ENCODE data around the gene PABPC3.

Gene PABPC3

GRCh38 chr13:25095851-25096453, at the start of gene PABPC3:
Gene PABPC3, plus strand, starts transcription at chr13:25096136. Its CDS starts 63 bp downstream, at chr13:25096199.
- DNase-seq (ENCODE audit: low read depth): no peak

- no peak for DNase-seq (ENCODE audit: low read depth)
Observed at GRCh38 chr13:25046274-25046984, 49.5 kb upstream of the PABPC3 start.

- DNase-seq (ENCODE audit: low read depth): no peak
Observed at GRCh38 chr13:25046985-25047511, 48.9 kb upstream of the PABPC3 start.

GRCh38 chr13:25051065-25051464, 44.9 kb upstream of the PABPC3 start:
- DNase-seq (ENCODE audit: low read depth): no peak

- no peak for DNase-seq (ENCODE audit: low read depth)
Observed at GRCh38 chr13:25059166-25059565, 36.8 kb upstream of the PABPC3 start.

GRCh38 chr13:25059958-25060357, 36.0 kb upstream of the PABPC3 start:
- no peak for DNase-seq (ENCODE audit: low read depth)

GRCh38 chr13:25062479-25062878, 33.5 kb upstream of the PABPC3 start:
- DNase-seq (ENCODE audit: low read depth): no peak

GRCh38 chr13:25064396-25064795, 31.5 kb upstream of the PABPC3 start:
- no peak for DNase-seq (ENCODE audit: low read depth)

GRCh38 chr13:25065974-25066770, 29.8 kb upstream of the PABPC3 start:
- no peak for DNase-seq (ENCODE audit: low read depth)

- no peak for DNase-seq (ENCODE audit: low read depth)
Observed at GRCh38 chr13:25067064-25067463, 28.9 kb upstream of the PABPC3 start.

- DNase-seq (ENCODE audit: low read depth): no peak
Observed at GRCh38 chr13:25068810-25069209, 27.1 kb upstream of the PABPC3 start.

- DNase-seq (ENCODE audit: low read depth): no peak
Observed at GRCh38 chr13:25069236-25069635, 26.7 kb upstream of the PABPC3 start.

GRCh38 chr13:25069911-25070310, 26.0 kb upstream of the PABPC3 start:
- no peak for DNase-seq (ENCODE audit: low read depth)

GRCh38 chr13:25080773-25081172, 15.2 kb upstream of the PABPC3 start:
- DNase-seq (ENCODE audit: low read depth): no peak

- DNase-seq (ENCODE audit: low read depth): no peak
Observed at GRCh38 chr13:25084096-25084495, 11.8 kb upstream of the PABPC3 start.

GRCh38 chr13:25085125-25085742, 10.7 kb upstream of the PABPC3 start:
- DNase-seq (ENCODE audit: low read depth): no peak

- no peak for DNase-seq (ENCODE audit: low read depth)
Observed at GRCh38 chr13:25088562-25089221, 7.2 kb upstream of the PABPC3 start.

- no peak for DNase-seq (ENCODE audit: low read depth)
Observed at GRCh38 chr13:25097426-25097825, 1.5 kb downstream of the PABPC3 start.

- DNase-seq (ENCODE audit: low read depth): no peak
Observed at GRCh38 chr13:25103711-25104110, 7.8 kb downstream of the PABPC3 start.

GRCh38 chr13:25109341-25109740, 13.4 kb downstream of the PABPC3 start:
- no peak for DNase-seq (ENCODE audit: low read depth)

GRCh38 chr13:25110956-25111584, 15.1 kb downstream of the PABPC3 start:
- DNase-seq (ENCODE audit: low read depth): no peak

Data from stimulated activated CD8-positive, alpha-beta memory T cell treated with anti-CD3 and anti-CD28 coated beads, Interleukin-4, amount 100 ng/mL, for 24 hours (primary cell).